H7 (cell line): ENCODE data around the gene FRMPD4. TPM values are rescaled to one million over a fixed set of nuclear protein-coding genes. Genes with fewer than 3 reads are reported as not detected.

ENCODE experiments used
- DNase-seq: peaks from one replicate; pipeline ENCODE4 v3.0.0; 2012
- H3K27me3 ChIP-seq: 2 replicates; pipeline ENCODE4 v1.6.0; 2011; ENCODE audit warnings: mild to moderate bottlenecking, low read length; ENCODE audit not compliant: control insufficient read depth, insufficient read depth
- H3K36me3 ChIP-seq: replicated peaks from 2 replicates; pipeline ENCODE4 v1.5.1; 2011; ENCODE audit warnings: low read length; ENCODE audit not compliant: control insufficient read depth, insufficient read depth
- H3K4me3 ChIP-seq: 2 replicates; pipeline ENCODE4 v1.5.1; 2011; ENCODE audit warnings: low read depth, mild to moderate bottlenecking, control low read depth, low read length, moderate library complexity; ENCODE audit not compliant: insufficient read depth
- total RNA-seq: library from RNA; depleted of rRNA; stranded (reverse); fragments of >200 nt; shearing (Covaris generic); gene quantifications from 2 replicates; pipeline ENCODE4 v1.2.3, GENCODE V29; 2014

FRMPD4 gene
- total RNA-seq, 1 experiment from 2014 or later = 2.6 TPM

DNA sequence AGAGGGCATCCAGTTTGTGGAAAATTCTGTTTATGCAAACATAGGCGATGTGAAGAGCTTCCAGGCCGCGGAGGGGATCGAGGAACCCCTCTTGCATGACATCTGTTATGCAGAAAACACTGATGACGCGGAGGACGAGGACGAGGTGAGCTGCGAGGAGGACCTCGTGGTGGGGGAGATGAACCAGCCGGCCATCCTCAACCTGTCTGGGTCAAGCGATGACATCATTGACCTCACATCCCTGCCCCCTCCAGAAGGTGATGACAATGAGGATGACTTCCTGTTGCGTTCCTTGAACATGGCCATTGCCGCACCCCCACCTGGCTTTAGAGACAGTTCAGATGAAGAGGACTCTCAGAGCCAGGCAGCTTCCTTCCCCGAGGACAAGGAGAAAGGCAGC, 578.3 kb downstream of the FRMPD4 start:
- H3K27me3 ChIP-seq = no peaks in the 10 kb centered on the region
- H3K4me3 ChIP-seq = no peak overlapping the region
- no peaks in the 10 kb centered on the region for H3K36me3 ChIP-seq
- no peak for DNase-seq

DNA sequence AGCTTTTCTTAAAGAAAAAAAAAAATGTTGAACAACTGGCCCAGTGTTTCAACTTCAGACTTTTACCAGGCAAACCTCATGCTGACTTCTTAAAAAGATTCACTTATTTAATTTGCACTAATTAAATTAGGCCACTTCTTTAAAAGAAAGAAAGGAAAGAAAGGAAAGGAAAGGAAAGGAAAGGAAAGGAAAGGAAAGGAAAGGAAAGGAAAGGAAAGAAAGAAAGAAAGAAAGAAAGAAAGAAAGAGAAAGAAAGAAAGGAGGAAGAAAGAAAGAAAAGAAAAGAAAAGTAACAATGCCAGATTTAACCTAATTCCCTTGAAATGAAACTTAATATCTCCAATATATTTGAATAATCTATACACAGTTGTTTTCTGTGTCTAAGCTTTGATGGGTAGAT, 581.6 kb downstream of the FRMPD4 start:
- no peaks in the 10 kb centered on the region for H3K27me3 ChIP-seq
- H3K4me3 ChIP-seq = no peak overlapping the region
- H3K36me3 ChIP-seq = no peaks in the 10 kb centered on the region
- no peak for DNase-seq

DNA sequence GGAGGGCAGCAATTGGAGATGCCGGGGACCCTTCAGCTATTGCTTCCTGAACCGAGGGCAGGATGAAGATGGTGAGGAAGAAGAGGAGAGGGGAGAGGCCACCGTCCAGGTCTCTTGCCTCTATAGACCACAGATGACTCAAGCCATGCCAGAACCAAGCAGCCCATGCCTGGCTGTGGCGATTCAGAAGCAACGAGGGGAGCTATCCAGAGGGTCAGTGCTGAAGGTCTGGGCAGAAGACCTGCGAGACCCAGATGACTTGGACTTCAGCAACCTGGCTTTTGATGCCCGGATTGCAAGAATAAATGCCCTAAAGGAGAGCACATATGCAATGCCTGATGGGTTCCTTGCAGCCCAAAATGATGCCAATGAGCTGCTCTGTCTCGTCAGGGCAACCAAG, 582.8 kb downstream of the FRMPD4 start:
- DNase-seq = peak; percentile 30
- Histone ChIP-seq H3K36me3 (no peaks in the 10 kb centered on the region), H3K4me3 (no peak overlapping the region), H3K27me3 (no peaks in the 10 kb centered on the region)

DNA sequence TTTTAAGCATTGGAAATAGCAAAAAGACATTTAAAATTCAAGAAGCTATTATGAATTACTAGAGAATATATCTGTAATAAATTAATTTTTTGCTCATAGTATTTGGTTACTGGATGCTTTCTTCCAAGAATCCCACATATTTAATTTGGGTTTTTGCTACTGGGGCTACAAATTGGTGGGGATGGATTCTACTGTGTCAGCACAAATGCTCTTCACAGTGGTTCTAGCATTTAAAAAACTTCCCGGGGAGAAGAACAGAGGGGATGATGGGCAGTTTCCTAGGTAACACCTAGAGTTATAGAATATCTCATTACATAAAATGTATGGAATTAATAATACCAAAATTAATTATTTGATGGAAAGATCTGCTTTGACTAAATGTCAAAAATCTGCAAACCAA, 584.0 kb downstream of the FRMPD4 start:
- no peak for DNase-seq
- Histone ChIP-seq H3K36me3 (no peaks in the 10 kb centered on the region), H3K4me3 (no peak overlapping the region), H3K27me3 (no peaks in the 10 kb centered on the region)

DNA sequence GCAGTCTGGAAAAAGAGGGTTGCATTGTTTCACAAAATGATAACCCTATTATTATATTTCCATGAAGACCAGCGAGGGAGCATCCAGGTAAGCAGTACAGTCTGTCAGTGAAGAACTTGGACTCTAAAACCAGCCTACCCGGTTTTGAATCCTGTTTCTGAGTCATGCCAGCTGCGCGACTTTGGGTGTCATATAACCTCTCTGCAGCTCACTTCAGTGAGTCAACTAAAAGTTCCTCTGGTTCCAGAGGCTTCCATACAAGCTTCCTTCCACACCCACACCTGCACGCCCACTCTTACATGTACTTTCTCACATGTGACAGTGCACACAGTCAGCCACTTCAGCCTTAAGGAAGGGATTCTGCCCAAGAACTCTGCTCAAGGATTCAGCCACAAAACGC, 603.1 kb downstream of the FRMPD4 start:
- H3K36me3 ChIP-seq = no peaks in the 10 kb centered on the region
- no peak for DNase-seq
- H3K27me3 ChIP-seq = no peaks in the 10 kb centered on the region
- no peak overlapping the region for H3K4me3 ChIP-seq

DNA sequence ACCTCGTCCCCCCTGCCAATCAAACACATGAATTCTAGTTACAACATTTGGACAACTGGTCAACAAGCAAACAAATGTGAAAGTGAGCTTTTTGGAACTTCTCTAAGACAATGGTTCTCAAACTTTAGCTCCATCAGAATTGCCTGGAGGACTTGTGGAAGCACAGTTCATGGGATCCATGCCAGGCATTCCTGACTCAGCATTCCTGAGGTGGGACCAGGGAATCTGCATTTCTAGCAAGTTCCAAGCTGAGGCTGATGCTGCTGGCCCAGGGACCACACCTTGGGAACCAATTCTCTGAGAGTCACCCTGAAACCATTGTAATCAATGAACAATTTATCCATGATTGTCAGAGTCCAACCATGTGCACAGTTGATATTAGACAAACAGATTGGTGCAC, 609.2 kb downstream of the FRMPD4 start:
- H3K27me3 ChIP-seq = no peaks in the 10 kb centered on the region
- no peak overlapping the region for H3K4me3 ChIP-seq
- no peak for DNase-seq
- H3K36me3 ChIP-seq = no peaks in the 10 kb centered on the region

DNA sequence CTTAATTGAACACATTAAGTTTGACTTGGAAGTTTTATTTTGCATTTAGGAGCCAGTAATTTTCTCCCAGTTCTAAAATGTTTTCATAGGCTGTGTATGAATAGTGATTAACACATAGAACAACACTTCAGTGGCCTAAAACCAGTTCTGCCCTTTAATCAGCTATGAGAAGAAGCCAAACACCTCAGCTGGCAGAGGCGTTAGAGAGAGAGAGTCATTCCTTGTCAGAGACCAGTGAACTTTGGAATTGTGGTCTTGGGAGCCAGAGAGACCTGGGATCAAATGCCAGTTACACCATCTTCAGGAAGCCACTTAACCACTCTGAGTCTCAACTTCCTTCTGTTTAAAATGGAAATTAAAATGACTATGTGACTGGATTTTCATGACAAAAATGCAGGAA, 613.6 kb downstream of the FRMPD4 start:
- no peaks in the 10 kb centered on the region for H3K27me3 ChIP-seq
- no peak overlapping the region for H3K4me3 ChIP-seq
- H3K36me3 ChIP-seq = no peaks in the 10 kb centered on the region
- DNase-seq = no peak

DNA sequence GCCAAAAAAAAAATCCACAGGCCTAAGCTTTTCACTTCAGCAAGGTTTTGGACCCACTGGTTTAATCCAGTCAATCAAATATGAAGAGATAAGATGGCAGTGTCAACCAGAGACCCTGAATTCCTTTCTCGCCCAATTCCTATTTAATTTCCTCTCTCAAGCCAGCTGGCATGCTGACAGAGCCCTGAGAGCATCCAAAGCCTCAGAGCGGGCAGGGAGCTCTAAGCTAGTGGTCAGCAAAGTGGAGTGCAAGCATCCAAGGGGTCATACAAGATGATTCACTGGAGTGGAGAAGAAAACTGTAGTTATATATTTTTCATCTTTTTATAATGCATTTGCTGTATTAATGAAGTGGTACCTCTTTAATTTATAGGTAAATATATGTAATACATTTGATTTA, 615.1 kb downstream of the FRMPD4 start:
- no peak overlapping the region for H3K4me3 ChIP-seq
- no peaks in the 10 kb centered on the region for H3K27me3 ChIP-seq
- no peak for DNase-seq

DNA sequence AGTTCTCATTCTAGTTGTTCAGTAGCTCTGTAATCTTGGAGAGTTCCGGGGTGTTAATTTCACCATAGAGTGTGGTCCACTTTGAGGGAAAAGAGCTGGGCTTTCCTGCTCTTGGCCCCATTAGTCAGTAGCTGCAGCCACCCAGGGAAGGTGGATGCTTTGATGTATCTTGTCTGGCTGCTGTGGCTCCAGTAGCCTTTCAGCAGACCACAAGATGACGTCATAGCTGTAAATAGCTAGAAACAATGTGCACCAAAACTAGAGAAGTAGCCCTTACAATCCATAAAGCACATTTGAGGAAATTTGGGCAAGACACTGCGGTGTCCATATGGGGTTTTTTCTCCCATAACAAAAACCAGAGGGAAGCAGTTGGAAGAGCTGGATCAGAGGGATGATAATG, 620.0 kb downstream of the FRMPD4 start:
- no peak overlapping the region for H3K4me3 ChIP-seq
- no peak for DNase-seq
- no peaks in the 10 kb centered on the region for H3K27me3 ChIP-seq
- H3K36me3 ChIP-seq = no peaks in the 10 kb centered on the region

More for the DNA sequence above, 615.1 kb downstream of the FRMPD4 start:
- no peaks in the 10 kb centered on the region for H3K36me3 ChIP-seq

DNA sequence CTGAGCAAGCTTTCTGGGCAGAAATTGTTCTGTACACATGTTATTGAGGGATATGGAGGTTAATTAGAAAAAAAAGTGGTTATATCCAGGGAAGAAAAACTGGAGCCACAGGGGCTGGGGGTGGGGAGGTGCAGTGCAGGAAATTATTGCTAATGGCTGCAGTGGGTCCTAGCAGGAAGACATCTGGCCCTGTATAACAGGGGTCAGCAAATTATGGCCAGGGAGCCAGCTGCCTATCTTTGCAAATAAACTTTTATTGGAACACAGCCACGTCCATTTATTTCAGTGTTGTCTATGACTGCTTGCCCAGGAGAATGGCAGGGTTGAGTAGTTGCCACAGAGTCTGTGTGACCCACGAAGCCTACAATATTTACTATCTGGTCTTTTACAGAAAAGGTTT, 629.6 kb downstream of the FRMPD4 start:
- H3K36me3 ChIP-seq = no peaks in the 10 kb centered on the region
- no peak for DNase-seq
- H3K4me3 ChIP-seq = no peak overlapping the region
- no peaks in the 10 kb centered on the region for H3K27me3 ChIP-seq

DNA sequence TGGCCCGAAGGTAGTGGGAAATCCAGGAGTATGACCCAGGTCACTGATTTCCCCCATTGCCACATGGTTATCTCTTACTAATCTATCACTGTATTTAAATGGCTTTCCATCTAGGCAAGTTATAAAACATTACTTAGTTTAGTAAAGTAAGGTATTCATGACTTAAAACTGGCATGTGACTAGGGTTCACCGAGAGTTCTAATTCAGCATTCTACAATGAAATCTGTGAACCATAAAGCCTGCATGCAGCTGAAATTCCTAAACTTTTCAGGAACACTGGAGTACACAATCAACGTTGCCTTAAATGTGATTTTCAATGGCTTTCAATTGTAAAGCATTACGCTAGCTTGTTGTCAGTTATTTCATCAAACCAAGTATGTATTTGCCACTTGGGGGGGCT, 630.2 kb downstream of the FRMPD4 start:
- no peak for DNase-seq
- Histone ChIP-seq H3K4me3 (no peak overlapping the region), H3K36me3 (no peaks in the 10 kb centered on the region), H3K27me3 (no peaks in the 10 kb centered on the region)

DNA sequence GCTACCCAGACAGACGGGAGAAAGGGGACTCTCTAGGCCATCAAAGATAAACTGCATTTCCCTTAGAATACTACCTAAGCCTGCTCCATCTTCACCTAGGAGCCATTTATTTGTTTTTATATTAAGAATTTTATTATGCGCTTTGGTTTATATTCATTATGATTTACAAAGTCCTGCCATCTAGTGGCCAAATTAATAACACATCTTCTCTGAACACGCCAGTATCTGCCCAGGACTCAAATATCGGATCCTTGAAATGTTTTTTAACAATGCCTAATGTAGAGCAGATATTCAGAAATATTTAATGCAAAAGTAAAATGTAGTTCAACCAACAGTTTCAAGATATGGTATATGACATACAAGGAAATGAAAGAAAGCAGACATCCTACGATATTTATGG, 632.2 kb downstream of the FRMPD4 start:
- H3K27me3 ChIP-seq = no peaks in the 10 kb centered on the region
- no peak for DNase-seq
- no peak overlapping the region for H3K4me3 ChIP-seq
- H3K36me3 ChIP-seq = no peaks in the 10 kb centered on the region

DNA sequence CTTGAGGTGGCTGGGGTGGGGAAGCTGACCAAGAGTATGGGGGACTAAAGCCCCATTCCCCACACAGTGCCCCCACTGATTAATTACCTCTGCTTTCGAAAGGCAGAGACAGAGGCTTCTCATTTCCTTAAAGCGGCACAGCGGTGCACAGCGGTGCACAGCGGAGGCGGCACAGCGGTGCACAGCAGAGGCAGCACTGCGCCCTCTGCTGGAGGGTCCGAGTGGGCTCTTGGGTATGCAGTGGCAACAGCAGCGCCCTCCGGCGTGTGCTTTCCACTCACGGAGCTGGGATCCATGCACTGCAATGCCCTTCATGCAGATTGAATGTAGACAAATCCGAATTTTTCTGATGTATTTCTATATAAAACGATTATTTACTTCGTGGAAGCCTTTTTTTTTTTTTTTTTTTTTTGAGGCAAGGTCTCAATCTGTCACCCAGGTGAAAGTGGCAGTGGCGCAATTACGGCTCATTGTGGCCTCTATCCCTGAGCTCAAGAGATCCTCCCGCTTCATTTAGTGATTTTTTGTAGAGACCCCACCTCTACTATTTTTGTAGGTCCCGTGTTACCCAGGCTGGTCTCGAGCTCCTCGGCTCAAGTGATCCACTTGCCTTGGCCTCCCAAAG, 633.3 kb downstream of the FRMPD4 start:
- no peaks in the 10 kb centered on the region for H3K27me3 ChIP-seq
- H3K36me3 ChIP-seq = no peaks in the 10 kb centered on the region
- peak; percentile 78 for DNase-seq
- no peak overlapping the region for H3K4me3 ChIP-seq
